GM12864 (cell line): ENCODE results near the gene ALOX5AP.

ENCODE experiments used
- DNase-seq: peaks from one replicate; pipeline ENCODE4 v3.0.0-alpha.2; 2011; ENCODE audit warnings: low read depth
- H3K4me3 ChIP-seq: 2 replicates; pipeline ENCODE4 v1.5.1; 2011; ENCODE audit warnings: mild to moderate bottlenecking, low read depth, low read length, control low read depth
- CTCF ChIP-seq: IDR thresholded peaks from 2 replicates; pipeline ENCODE4 v1.5.1; 2011; ENCODE audit warnings: low read depth, mild to moderate bottlenecking, moderate library complexity, low read length, control low read depth, inconsistent platforms; ENCODE audit errors: missing control alignments

ALOX5AP gene

GRCh38 chr13:30796631-30797601, 61.6 kb downstream of the ALOX5AP start:
- TF ChIP-seq CTCF = no peak
- peak; percentile 42 for DNase-seq
- no peak overlapping the region; the same call in 1 of the 2 replicates for H3K4me3 ChIP-seq

GRCh38 chr13:30797847-30798535, 62.6 kb downstream of the ALOX5AP start:
- no peak for DNase-seq
- no peak for TF ChIP-seq CTCF
- H3K4me3 ChIP-seq = no peak overlapping the region

GRCh38 chr13:30798776-30799355, 63.5 kb downstream of the ALOX5AP start:
- H3K4me3 ChIP-seq = no peak overlapping the region
- DNase-seq = no peak
- no peak for TF ChIP-seq CTCF

GRCh38 chr13:30799356-30799824, 64.0 kb downstream of the ALOX5AP start:
- no peak overlapping the region for H3K4me3 ChIP-seq
- TF ChIP-seq CTCF = no peak
- DNase-seq = no peak

- no peak overlapping the region for H3K4me3 ChIP-seq
- no peak for TF ChIP-seq CTCF
- DNase-seq = no peak
Observed at GRCh38 chr13:30800107-30800506, 64.8 kb downstream of the ALOX5AP start.

GRCh38 chr13:30802501-30802900, 67.2 kb downstream of the ALOX5AP start:
- H3K4me3 ChIP-seq = no peak overlapping the region
- no peak for TF ChIP-seq CTCF
- no peak for DNase-seq
